SU-DHL-6 (cell line): ENCODE results near the gene TMEM229A.

Experiments
- CTCF ChIP-seq: fragments of 200-600 bp; sonication (generic); IDR thresholded peaks from one replicate; pipeline ENCODE4 v1.5.1; 2017; ENCODE audit warnings: antibody characterized with exemption, mild to moderate bottlenecking, low read length, moderate library complexity; ENCODE audit not compliant: insufficient read depth, poor library complexity, severe bottlenecking
- EZH2phosphoT487 ChIP-seq: fragments of 200-600 bp; sonication (generic), shearing (Covaris generic); conservative IDR thresholded peaks from 2 replicates; pipeline ENCODE4 v1.6.1; 2018; ENCODE audit warnings: mild to moderate bottlenecking, antibody characterized with exemption, low read length, moderate library complexity, mixed read lengths

GRCh38 chr7:124033807-124034753 lies 1.2 kb upstream of the TMEM229A start:
- no peak for TF ChIP-seq CTCF
- no peak for TF ChIP-seq EZH2phosphoT487
